ENCODE data around the gene IGFBP3. TPM values are rescaled to one million over a fixed set of nuclear protein-coding genes. Genes with fewer than 3 reads are reported as not detected.
A peak's percentile ranks its signal among the peaks of the same experiment; 100 is the strongest.

The IGFBP3 gene, protein sequence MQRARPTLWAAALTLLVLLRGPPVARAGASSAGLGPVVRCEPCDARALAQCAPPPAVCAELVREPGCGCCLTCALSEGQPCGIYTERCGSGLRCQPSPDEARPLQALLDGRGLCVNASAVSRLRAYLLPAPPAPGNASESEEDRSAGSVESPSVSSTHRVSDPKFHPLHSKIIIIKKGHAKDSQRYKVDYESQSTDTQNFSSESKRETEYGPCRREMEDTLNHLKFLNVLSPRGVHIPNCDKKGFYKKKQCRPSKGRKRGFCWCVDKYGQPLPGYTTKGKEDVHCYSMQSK
- total RNA-seq: not detected in 2 replicates

DNA sequence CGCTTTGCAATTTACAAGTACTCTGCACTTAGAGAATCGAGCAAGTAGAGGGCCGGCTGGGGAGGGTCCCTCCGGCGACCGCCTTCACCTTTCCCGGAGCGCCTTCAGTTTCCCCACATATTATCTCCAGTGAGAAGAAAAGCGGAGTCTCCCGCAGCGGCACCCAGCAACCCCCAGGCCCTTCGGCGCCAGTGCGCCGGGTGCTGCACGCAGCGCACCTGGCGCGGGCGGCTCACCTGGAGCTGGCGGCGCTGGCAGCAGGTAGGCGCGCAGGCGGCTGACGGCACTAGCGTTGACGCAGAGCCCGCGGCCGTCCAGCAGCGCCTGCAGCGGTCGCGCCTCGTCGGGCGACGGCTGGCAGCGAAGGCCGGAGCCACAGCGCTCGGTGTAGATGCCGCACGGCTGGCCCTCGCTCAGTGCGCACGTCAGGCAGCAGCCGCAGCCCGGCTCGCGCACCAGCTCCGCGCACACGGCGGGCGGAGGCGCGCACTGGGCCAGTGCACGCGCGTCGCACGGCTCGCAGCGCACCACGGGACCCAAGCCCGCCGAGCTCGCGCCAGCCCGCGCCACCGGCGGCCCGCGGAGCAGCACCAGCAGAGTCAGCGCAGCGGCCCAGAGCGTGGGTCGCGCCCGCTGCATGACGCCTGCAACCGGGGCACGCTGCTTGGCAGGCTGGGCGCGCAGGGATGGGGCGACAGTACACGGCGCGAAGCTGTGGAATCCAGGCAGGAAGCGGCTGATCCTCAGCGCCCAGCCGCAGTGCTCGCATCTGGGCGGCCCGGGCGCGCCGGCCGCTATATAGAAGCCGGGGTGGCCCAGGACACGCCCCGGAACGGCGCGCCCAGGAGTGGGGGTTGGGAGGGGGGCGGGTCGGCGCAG is at the start of gene IGFBP3:
Gene IGFBP3 (minus strand): TSS at position 771 of the 879 bp plus-strand sequence. CDS start 132 bp downstream, at position 639.
- peaks cover 18% of the 10 kb centered on the region for H3K4me1 Mint-ChIP-seq
- ChIA-PET POLR2A (no interaction called here), CTCF (no interaction called here)

DNA sequence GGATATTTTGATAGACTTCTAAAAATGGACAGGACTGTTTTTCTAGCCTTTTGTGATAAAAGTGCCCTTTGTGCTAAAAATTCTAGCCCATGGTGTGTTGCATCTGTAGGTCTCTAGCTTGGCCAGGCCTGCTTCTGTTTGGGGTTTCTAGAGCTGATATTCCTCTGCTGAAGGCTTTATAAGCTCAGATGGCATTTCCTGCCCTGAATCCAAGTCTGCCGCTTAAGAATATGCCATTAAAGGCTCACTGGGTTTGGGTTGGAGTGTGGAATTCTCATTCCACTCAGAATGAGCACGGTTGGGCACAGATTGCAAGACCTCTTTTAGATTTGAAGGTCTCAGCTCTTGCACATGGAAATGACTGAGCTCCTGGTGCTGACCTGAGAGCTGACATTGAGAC is 49.4 kb upstream of the IGFBP3 start:
- no peak overlapping the region for H3K27ac Mint-ChIP-seq
- no peak for ATAC-seq (ENCODE audit: low read depth)
- H3K27me3 Mint-ChIP-seq: peaks cover 2% of the 10 kb centered on the region
- no peaks in the 10 kb centered on the region for H3K4me1 Mint-ChIP-seq
- H3K36me3 Mint-ChIP-seq (ENCODE audit: low read depth): no peaks in the 10 kb centered on the region
- TF ChIP-seq, protein P1, sequence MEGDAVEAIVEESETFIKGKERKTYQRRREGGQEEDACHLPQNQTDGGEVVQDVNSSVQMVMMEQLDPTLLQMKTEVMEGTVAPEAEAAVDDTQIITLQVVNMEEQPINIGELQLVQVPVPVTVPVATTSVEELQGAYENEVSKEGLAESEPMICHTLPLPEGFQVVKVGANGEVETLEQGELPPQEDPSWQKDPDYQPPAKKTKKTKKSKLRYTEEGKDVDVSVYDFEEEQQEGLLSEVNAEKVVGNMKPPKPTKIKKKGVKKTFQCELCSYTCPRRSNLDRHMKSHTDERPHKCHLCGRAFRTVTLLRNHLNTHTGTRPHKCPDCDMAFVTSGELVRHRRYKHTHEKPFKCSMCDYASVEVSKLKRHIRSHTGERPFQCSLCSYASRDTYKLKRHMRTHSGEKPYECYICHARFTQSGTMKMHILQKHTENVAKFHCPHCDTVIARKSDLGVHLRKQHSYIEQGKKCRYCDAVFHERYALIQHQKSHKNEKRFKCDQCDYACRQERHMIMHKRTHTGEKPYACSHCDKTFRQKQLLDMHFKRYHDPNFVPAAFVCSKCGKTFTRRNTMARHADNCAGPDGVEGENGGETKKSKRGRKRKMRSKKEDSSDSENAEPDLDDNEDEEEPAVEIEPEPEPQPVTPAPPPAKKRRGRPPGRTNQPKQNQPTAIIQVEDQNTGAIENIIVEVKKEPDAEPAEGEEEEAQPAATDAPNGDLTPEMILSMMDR (IDR thresholded peaks at IDR 0.05): no peak
- ChIA-PET POLR2A (no interaction called here), CTCF (no interaction called here)
- no peaks in the 10 kb centered on the region for H3K9me3 Mint-ChIP-seq
- DNase-seq: no peak
- no peak overlapping the region for H3K4me3 Mint-ChIP-seq
- intact Hi-C loops (cut with micrococcal nuclease): no loop called here

More for the DNA sequence above, at the start of gene IGFBP3:
- Mint-ChIP-seq H3K4me3 (no peak within 1 kb of the TSS), H3K27ac (no peak within 1 kb of the TSS), H3K36me3 (ENCODE audit: low read depth) (no peaks in the 10 kb centered on the region), H3K27me3 (peaks cover 62% of the 10 kb centered on the region), H3K9me3 (no peaks in the 10 kb centered on the region)
- intact Hi-C loops (cut with micrococcal nuclease): no loop called here
- DNase-seq: no peak
- peak; percentile 14 for ATAC-seq (ENCODE audit: low read depth)
- TF ChIP-seq, protein P1 (IDR thresholded peaks at IDR 0.05): no peak

DNA sequence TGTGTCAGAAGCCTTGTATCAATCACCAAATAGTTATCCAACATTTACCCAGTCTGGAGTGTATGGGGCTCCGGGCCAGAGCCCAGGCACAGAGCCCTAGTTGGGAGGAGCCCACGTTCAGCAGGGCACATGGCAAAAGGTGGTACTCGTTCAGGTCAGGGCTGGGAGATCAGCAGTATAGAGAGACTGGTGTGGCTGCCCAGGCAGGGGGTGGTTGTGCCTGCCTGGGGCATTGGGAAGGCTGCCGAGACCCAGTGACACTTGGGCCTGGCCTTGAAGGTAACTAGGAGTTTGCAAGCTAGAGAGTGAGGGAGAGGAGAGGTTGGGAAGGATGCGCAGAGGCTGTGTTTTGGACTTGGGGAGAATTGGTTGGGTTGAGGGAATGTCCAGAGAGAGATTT is 48.9 kb upstream of the IGFBP3 start:
- intact Hi-C loops (cut with micrococcal nuclease): no loop called here
- Mint-ChIP-seq H3K27ac (no peak overlapping the region), H3K36me3 (ENCODE audit: low read depth) (no peaks in the 10 kb centered on the region), H3K4me1 (no peaks in the 10 kb centered on the region), H3K9me3 (no peaks in the 10 kb centered on the region), H3K4me3 (no peak overlapping the region), H3K27me3 (peaks cover 5% of the 10 kb centered on the region)
- DNase-seq: no peak
- no peak for ATAC-seq (ENCODE audit: low read depth)
- ChIA-PET POLR2A (no interaction called here), CTCF (no interaction called here)
- TF ChIP-seq, protein P1 (IDR thresholded peaks at IDR 0.05): no peak

DNA sequence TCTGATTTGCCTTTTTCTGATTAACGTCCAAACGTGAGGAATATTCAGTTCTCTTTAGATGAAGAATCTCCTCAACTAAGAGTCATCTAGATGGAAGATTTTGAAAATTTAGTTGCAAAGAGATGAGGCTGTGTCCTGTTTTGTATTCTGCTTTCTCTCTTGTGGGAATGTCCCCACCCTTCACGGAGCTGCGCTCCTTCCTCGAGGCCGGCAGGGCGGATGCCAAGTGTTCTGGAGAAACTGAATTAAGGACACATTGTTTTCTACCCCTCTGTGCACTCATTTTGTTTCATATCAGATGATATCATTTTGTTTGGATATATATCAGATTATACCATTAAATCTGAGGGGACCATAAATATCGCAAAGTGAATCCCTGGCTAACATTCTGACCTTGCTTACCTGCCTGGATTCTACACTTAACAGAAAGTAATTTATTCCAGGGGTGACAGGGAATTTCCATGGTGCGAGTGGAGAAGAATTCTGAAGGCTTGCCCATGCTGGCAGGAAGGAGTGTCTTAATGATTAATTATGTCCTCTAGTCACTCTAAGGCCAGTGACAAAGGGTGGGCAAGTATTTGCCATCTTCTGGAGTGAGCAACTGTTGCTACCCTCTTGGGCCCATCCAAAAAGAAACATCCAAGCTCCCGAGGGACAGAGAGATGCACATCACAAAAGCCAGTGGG is 47.9 kb upstream of the IGFBP3 start:
- Mint-ChIP-seq H3K27ac (no peak overlapping the region), H3K9me3 (no peaks in the 10 kb centered on the region), H3K36me3 (ENCODE audit: low read depth) (no peaks in the 10 kb centered on the region), H3K4me1 (no peaks in the 10 kb centered on the region), H3K27me3 (peaks cover 5% of the 10 kb centered on the region), H3K4me3 (no peak overlapping the region)
- POLR2A ChIA-PET: no interaction called here
- CTCF ChIA-PET: no interaction called here
- no peak for DNase-seq
- intact Hi-C loops (cut with micrococcal nuclease): no loop called here
- TF ChIP-seq, protein P1 (IDR thresholded peaks at IDR 0.05): no peak
- no peak for ATAC-seq (ENCODE audit: low read depth)

DNA sequence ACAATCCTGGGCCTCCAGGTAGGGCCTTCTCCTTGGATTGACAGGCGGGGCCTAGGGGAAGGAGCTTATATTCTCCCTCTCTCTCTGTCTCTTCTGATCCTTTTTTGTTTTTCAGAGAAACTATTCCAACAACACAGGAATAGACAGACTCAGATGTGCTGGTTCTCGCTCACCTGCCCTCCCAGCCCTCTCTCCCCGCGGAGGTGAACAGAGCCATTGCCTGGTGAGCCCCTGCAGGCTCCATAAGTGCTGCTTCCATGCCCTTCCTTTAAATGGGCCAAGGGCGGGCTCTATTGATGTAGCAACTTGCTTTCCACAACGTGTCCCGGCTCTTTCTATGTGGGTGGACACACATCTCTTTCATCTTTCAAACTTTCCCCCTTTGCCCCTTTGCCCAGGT is 47.2 kb upstream of the IGFBP3 start:
- ChIA-PET POLR2A (no interaction called here), CTCF (no interaction called here)
- Mint-ChIP-seq H3K4me3 (no peak overlapping the region), H3K27me3 (peaks cover 12% of the 10 kb centered on the region), H3K36me3 (ENCODE audit: low read depth) (no peaks in the 10 kb centered on the region), H3K27ac (no peak overlapping the region), H3K9me3 (no peaks in the 10 kb centered on the region), H3K4me1 (no peaks in the 10 kb centered on the region)
- ATAC-seq (ENCODE audit: low read depth) (no peak), DNase-seq (no peak)
- intact Hi-C loops (cut with micrococcal nuclease): no loop called here
- TF ChIP-seq, protein P1 (IDR thresholded peaks at IDR 0.05): no peak
